ENCODE measurements around the gene FGF13.

FGF13 gene

DNA sequence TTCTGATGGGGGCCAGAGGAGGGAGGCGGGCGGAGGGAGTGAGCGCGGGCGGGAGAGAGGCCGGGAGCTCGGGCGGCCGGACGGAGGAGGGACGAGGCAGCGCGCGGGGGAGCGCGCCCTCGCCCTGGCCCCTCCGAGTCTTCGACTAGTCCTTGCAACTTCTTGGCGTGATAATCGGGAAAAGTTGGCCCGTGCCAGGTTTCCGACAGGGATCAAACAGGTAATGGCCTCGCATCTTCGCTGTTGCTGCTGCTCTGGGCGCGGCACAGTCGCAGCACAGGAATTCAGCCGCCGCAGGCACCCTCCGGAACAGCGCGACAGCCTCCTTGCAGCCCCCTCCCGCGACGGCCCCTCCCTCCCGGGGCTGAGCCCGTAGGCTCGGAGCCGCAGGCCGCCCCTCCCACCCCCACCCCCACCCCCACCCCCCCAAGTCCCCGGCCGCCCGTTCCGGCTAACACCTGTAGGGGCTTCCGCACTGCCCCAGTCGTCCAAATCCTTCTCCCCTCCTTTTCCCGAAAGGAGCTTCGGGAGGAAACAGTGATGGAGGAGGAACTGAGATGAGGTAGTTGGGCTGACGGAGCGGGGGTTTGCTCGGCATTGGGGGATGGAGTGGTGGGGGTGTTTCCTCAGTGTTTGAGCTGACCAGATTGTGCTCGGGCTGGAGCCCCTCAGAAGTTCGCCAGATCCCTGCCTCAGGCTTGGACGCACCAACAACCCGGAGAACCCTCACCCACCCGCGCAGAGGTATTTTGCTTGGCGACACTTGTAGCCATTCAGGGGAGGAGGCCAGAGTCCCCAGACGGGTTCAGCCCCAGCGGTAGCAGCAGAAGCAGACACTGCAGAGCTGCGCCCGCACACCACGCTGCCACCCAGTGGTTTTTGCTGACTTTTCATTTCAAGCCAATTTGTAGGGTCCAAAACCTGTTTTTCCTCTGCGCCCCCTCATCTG lies at the start of gene FGF13:
Gene FGF13, minus strand, starts transcription at position 319 of the 949 bp plus-strand sequence. CDS start 714 bp downstream, outside the sequence.
- TF ChIP-seq ZFX (IDR thresholded peaks at IDR 0.05), result no peak
- TF ChIP-seq, protein P1, sequence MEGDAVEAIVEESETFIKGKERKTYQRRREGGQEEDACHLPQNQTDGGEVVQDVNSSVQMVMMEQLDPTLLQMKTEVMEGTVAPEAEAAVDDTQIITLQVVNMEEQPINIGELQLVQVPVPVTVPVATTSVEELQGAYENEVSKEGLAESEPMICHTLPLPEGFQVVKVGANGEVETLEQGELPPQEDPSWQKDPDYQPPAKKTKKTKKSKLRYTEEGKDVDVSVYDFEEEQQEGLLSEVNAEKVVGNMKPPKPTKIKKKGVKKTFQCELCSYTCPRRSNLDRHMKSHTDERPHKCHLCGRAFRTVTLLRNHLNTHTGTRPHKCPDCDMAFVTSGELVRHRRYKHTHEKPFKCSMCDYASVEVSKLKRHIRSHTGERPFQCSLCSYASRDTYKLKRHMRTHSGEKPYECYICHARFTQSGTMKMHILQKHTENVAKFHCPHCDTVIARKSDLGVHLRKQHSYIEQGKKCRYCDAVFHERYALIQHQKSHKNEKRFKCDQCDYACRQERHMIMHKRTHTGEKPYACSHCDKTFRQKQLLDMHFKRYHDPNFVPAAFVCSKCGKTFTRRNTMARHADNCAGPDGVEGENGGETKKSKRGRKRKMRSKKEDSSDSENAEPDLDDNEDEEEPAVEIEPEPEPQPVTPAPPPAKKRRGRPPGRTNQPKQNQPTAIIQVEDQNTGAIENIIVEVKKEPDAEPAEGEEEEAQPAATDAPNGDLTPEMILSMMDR (conservative IDR thresholded peaks at IDR 0.05), result peak; percentile 34
- no peak within 1 kb of the TSS for H3K27ac ChIP-seq

DNA sequence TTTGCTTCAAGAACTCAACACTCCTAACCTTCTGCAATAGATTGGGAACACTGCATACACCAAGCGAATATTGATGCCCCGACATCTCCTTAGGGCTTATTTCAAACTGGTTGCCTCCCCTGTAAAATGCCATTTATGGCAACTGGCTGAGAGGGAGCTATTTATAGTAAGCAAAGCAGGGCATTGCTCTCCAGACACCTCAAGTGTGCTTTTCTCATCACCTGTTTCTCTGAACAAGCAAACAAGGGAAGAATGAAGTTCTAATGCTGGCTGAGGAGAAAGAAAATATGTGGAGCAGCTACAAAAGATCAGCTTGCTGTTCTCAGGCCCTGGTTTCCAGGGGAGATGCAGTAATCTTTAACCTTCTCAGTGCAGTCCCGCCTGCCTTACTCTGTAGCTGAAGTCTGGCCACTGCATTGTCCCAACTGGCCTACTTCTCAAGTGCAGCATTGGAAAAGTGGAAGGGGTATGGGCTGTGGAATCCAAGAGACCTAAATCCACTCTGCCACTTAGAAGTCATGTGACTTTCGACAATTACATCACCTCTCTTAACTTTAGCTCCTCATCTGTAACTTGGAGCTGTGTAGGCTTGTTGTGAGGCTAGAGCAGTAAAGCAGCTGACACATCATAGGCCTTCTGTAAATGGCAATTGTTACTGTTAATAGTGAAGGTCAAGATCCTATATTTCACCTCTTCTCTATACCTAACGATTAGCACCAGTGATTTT lies 47.9 kb upstream of the FGF13 start:
- no peak overlapping the region for H3K27ac ChIP-seq
- TF ChIP-seq ZFX (IDR thresholded peaks at IDR 0.05), result no peak
- TF ChIP-seq, protein P1 (conservative IDR thresholded peaks at IDR 0.05), result no peak

DNA sequence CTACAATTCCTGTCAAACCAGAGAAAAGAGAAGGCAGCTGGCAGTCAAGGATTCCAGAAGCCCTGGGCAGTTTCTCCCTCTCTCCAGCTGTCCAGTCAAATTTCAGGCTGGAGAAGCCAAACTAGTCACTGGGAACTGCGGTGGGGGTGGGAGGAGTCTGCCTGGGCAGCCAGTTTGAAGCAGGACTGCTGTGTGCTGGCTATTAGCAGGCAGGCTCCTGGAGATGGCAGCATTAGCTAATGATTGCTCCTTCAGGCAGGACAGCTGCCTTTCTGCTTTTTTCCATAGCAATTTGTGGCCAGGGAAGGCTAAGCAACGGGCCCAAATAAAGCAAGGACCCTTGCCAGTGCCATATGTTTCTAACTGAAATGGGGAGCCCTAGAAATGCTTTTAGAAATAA lies 44.7 kb upstream of the FGF13 start:
- H3K27ac ChIP-seq, result no peak overlapping the region
- TF ChIP-seq, protein P1 (conservative IDR thresholded peaks at IDR 0.05), result peak; percentile 37
- no peak for TF ChIP-seq ZFX (IDR thresholded peaks at IDR 0.05)

DNA sequence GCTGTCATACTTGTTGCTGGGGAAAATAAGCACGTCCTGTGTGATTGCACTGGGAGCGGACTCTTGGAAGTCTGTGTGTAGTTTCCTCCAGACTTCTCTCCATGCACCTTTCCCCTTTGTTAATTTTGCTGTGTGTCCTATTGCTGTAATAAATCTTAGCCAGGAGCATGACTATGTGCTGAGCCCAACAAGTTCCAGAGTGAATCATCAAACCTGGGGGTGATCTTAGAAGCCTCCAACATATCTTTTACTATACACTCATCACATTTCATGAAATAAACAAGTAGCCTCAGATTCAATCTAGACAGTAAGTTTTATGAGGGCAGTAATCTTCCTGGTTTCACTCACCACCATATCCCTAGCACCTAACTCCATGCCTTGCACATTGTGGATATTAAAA lies 43.3 kb upstream of the FGF13 start:
- H3K27ac ChIP-seq, result no peak overlapping the region
- TF ChIP-seq, protein P1 (conservative IDR thresholded peaks at IDR 0.05), result no peak
- TF ChIP-seq ZFX (IDR thresholded peaks at IDR 0.05), result no peak

DNA sequence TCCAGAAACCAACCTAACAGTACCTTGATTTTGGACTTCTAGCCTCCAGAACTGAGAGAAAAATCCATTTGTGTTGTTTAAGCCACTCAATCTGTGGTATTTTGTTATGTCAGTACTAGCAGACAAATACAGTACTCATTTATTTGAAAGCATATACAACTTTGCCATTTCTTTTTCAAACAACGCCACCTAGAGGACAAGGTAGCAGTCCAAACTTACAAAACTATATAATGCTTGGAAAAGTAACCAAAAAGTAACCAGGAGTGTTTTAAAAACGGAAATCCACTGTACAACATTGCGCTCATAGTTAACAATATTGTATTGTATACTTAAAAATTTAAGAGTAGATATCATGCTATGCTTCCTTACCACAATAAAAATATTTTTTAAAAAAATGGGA lies 37.0 kb upstream of the FGF13 start:
- H3K27ac ChIP-seq, result no peak overlapping the region

DNA sequence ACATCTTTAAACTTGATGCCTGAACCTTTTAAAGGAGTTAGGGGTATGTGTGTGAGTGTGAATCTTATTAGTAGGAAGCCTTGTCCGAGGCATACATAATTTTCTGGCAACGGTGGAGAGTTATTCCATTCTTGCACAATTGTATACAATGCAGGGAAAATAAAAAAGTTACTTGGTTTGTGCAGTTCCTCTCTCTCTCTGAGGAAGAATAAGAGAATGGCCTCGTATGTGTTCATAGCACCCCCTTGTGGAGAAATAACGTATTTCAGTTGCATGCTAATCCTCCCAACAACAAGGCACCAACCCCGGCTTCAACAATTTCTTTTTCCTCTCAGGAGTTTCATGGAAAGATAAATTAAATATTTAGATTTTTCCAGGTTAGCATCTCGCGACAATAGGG lies 33.7 kb upstream of the FGF13 start:
- no peak overlapping the region for H3K27ac ChIP-seq
- TF ChIP-seq, protein P1 (conservative IDR thresholded peaks at IDR 0.05), result peak; percentile 73
- no peak for TF ChIP-seq ZFX (IDR thresholded peaks at IDR 0.05)

More for the DNA sequence above, 37.0 kb upstream of the FGF13 start:
- no peak for TF ChIP-seq ZFX (IDR thresholded peaks at IDR 0.05)
- TF ChIP-seq, protein P1 (conservative IDR thresholded peaks at IDR 0.05), result peak; percentile 59

DNA sequence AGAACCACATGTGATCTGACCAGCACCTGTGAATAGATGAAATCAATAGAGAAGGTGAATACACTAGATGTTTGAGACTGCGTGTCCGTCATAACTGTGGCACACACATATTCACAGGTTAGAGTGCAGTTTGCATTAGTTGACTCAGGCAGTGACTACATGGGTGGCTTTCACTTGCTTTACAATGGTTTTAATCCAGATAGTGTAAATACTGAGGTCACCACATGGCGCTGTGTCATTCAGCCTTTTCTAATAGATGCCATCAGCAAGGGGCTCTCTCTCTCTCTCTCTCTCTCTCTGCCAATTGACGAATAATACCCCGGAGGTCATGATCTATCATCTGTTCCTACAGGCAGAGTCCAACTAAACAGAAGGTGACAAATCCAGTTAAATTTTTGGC lies 30.7 kb upstream of the FGF13 start:
- TF ChIP-seq, protein P1 (conservative IDR thresholded peaks at IDR 0.05), result no peak
- no peak for TF ChIP-seq ZFX (IDR thresholded peaks at IDR 0.05)
- H3K27ac ChIP-seq, result no peak overlapping the region
